ENCODE data around the gene CBFA2T3.

CBFA2T3 gene

GRCh38 chr16:88923926-88924833, 52.8 kb downstream of the CBFA2T3 start:
- peaks cover 10% of the 10 kb centered on the region for H3K27me3 Mint-ChIP-seq (ENCODE audit: low read depth, poor library complexity)
- H3K27ac Mint-ChIP-seq, result no peak overlapping the region
- H3K4me3 Mint-ChIP-seq, result no peak overlapping the region
- H3K36me3 Mint-ChIP-seq (ENCODE audit: low read depth), result no peaks in the 10 kb centered on the region
- H3K4me1 Mint-ChIP-seq, result peaks cover 45% of the 10 kb centered on the region
- no peak for TF ChIP-seq CTCF (IDR thresholded peaks at IDR 0.05)
- no peak for DNase-seq
- peaks cover under 1% of the 10 kb centered on the region for H3K9me3 Mint-ChIP-seq

GRCh38 chr16:88923450-88923849, 53.6 kb downstream of the CBFA2T3 start:
- no peak overlapping the region for H3K4me3 Mint-ChIP-seq
- no peaks in the 10 kb centered on the region for H3K36me3 Mint-ChIP-seq (ENCODE audit: low read depth)
- no peak for TF ChIP-seq CTCF (IDR thresholded peaks at IDR 0.05)
- no peak for DNase-seq
- H3K27me3 Mint-ChIP-seq (ENCODE audit: low read depth, poor library complexity), result peaks cover 7% of the 10 kb centered on the region
- peaks cover 45% of the 10 kb centered on the region for H3K4me1 Mint-ChIP-seq
- H3K27ac Mint-ChIP-seq, result no peak overlapping the region
- peaks cover 2% of the 10 kb centered on the region for H3K9me3 Mint-ChIP-seq

GRCh38 chr16:88922826-88923410, 54.1 kb downstream of the CBFA2T3 start:
- H3K27ac Mint-ChIP-seq, result no peak overlapping the region
- H3K9me3 Mint-ChIP-seq, result peaks cover 2% of the 10 kb centered on the region
- peaks cover 44% of the 10 kb centered on the region for H3K4me1 Mint-ChIP-seq
- no peak overlapping the region for H3K4me3 Mint-ChIP-seq
- peaks cover 7% of the 10 kb centered on the region for H3K27me3 Mint-ChIP-seq (ENCODE audit: low read depth, poor library complexity)
- TF ChIP-seq CTCF (IDR thresholded peaks at IDR 0.05), result no peak
- no peak for DNase-seq
- H3K36me3 Mint-ChIP-seq (ENCODE audit: low read depth), result no peaks in the 10 kb centered on the region

- peaks cover 7% of the 10 kb centered on the region for H3K27me3 Mint-ChIP-seq (ENCODE audit: low read depth, poor library complexity)
- no peak overlapping the region for H3K27ac Mint-ChIP-seq
- H3K36me3 Mint-ChIP-seq (ENCODE audit: low read depth), result no peaks in the 10 kb centered on the region
- no peak overlapping the region for H3K4me3 Mint-ChIP-seq
- H3K9me3 Mint-ChIP-seq, result peaks cover 2% of the 10 kb centered on the region
- H3K4me1 Mint-ChIP-seq, result peaks cover 50% of the 10 kb centered on the region
- TF ChIP-seq CTCF (IDR thresholded peaks at IDR 0.05), result no peak
- DNase-seq, result no peak
These were observed 54.7 kb downstream of the CBFA2T3 start for GRCh38 chr16:88922114-88922825.

GRCh38 chr16:88921591-88921990, 55.4 kb downstream of the CBFA2T3 start:
- peaks cover 51% of the 10 kb centered on the region for H3K4me1 Mint-ChIP-seq

More at GRCh38 chr16:88921591-88921990, 55.4 kb downstream of the CBFA2T3 start:
- H3K9me3 Mint-ChIP-seq, result peaks cover 2% of the 10 kb centered on the region
- H3K36me3 Mint-ChIP-seq (ENCODE audit: low read depth), result no peaks in the 10 kb centered on the region
- no peak overlapping the region for H3K4me3 Mint-ChIP-seq
- H3K27me3 Mint-ChIP-seq (ENCODE audit: low read depth, poor library complexity), result peaks cover 7% of the 10 kb centered on the region
- no peak for TF ChIP-seq CTCF (IDR thresholded peaks at IDR 0.05)
- no peak overlapping the region for H3K27ac Mint-ChIP-seq
- DNase-seq, result no peak

All from nephron progenitor cell (in vitro differentiated cells).